Loucy (cell line): ENCODE measurements around the gene FLT4.

Experiments used
- H2AFZ ChIP-seq: fragments of 200-600 bp; sonication (generic); 2 replicates; pipeline ENCODE4 v1.6.0; 2016; ENCODE audit warnings: antibody characterized with exemption, mild to moderate bottlenecking, low read length, moderate library complexity
- H3F3A ChIP-seq: fragments of 200-600 bp; 2 replicates; pipeline ENCODE4 v1.6.0; 2016; ENCODE audit warnings: antibody characterized with exemption, low read depth, mild to moderate bottlenecking
- H3K27me3 ChIP-seq: fragments of 200-600 bp; sonication (generic); 2 replicates; pipeline ENCODE4 v1.6.1; 2014; ENCODE audit warnings: low read length, mild to moderate bottlenecking; ENCODE audit not compliant: insufficient read depth, poor library complexity, severe bottlenecking
- H3K36me3 ChIP-seq: fragments of 200-600 bp; sonication (generic); 2 replicates; pipeline ENCODE4 v1.6.1; 2016; ENCODE audit warnings: low read length; ENCODE audit not compliant: insufficient read depth
- H3K4me1 ChIP-seq: fragments of 200-600 bp; sonication (generic); 2 replicates; pipeline ENCODE4 v1.5.1; 2014; ENCODE audit warnings: low read length, mild to moderate bottlenecking; ENCODE audit not compliant: insufficient read depth, poor library complexity, severe bottlenecking
- H3K4me2 ChIP-seq: fragments of 200-600 bp; sonication (generic); 2 replicates; pipeline ENCODE4 v1.6.0; 2014; ENCODE audit warnings: antibody characterized with exemption, low read length, low read depth, mild to moderate bottlenecking; ENCODE audit not compliant: poor library complexity, severe bottlenecking
- H3K4me3 ChIP-seq: fragments of 200-600 bp; sonication (generic); 2 replicates; pipeline ENCODE4 v1.5.1; 2014; ENCODE audit warnings: low read length, mild to moderate bottlenecking, mixed read lengths; ENCODE audit not compliant: poor library complexity, severe bottlenecking
- H3K79me2 ChIP-seq: fragments of 200-600 bp; sonication (generic); 2 replicates; pipeline ENCODE4 v1.6.1; 2014; ENCODE audit warnings: low read length; ENCODE audit not compliant: insufficient read depth
- H3K9ac ChIP-seq: fragments of 200-600 bp; sonication (generic); 2 replicates; pipeline ENCODE4 v1.6.0; 2014; ENCODE audit warnings: mild to moderate bottlenecking, low read depth, low read length, moderate library complexity; ENCODE audit not compliant: poor library complexity, severe bottlenecking
- H3K9me2 ChIP-seq: fragments of 200-600 bp; sonication (generic); replicated peaks from 2 replicates; pipeline ENCODE4 v1.6.1; 2016; ENCODE audit warnings: low read depth, low read length, mixed read lengths
- H3K9me3 ChIP-seq: fragments of 200-600 bp; sonication (generic); 2 replicates; pipeline ENCODE4 v1.6.1; 2014; ENCODE audit warnings: mild to moderate bottlenecking, antibody characterized with exemption, low read length, low read depth; ENCODE audit not compliant: insufficient read depth
- H4K20me1 ChIP-seq: fragments of 200-600 bp; sonication (generic); 2 replicates; pipeline ENCODE4 v1.6.0; 2014; ENCODE audit warnings: antibody characterized with exemption, low read length, mild to moderate bottlenecking; ENCODE audit not compliant: insufficient read depth, poor library complexity, severe bottlenecking
- CTCF ChIP-seq: fragments of 200-600 bp; sonication (generic); conservative IDR thresholded peaks from 2 replicates; pipeline ENCODE4 v1.5.1; 2014; ENCODE audit warnings: mild to moderate bottlenecking, antibody characterized with exemption, low read length
- EZH2phosphoT487 ChIP-seq: fragments of 200-600 bp; IDR thresholded peaks from 2 replicates; pipeline ENCODE4 v1.6.1; 2018; ENCODE audit warnings: antibody characterized with exemption, mild to moderate bottlenecking, moderate library complexity, borderline replicate concordance

Gene FLT4

GRCh38 chr5:180640861-180641565, 8.4 kb downstream of the FLT4 start:
- H2AFZ ChIP-seq: no peak overlapping the region
- no peaks in the 10 kb centered on the region for H4K20me1 ChIP-seq
- H3K79me2 ChIP-seq: no peaks in the 10 kb centered on the region
- no peak overlapping the region for H3K4me3 ChIP-seq
- H3K27me3 ChIP-seq: no peaks in the 10 kb centered on the region
- H3F3A ChIP-seq: no peaks in the 10 kb centered on the region
- H3K9me2 ChIP-seq: no peaks in the 10 kb centered on the region
- no peak for TF ChIP-seq EZH2phosphoT487
- no peak overlapping the region for H3K9ac ChIP-seq
- no peak overlapping the region for H3K4me2 ChIP-seq
- H3K4me1 ChIP-seq: no peaks in the 10 kb centered on the region
- no peaks in the 10 kb centered on the region for H3K36me3 ChIP-seq
- H3K9me3 ChIP-seq: no peaks in the 10 kb centered on the region

- Histone ChIP-seq H3F3A (no peaks in the 10 kb centered on the region), H3K9me2 (no peaks in the 10 kb centered on the region), H3K4me3 (no peak overlapping the region), H3K4me2 (no peak overlapping the region), H3K79me2 (no peaks in the 10 kb centered on the region), H2AFZ (no peak overlapping the region), H3K36me3 (no peaks in the 10 kb centered on the region), H3K4me1 (no peaks in the 10 kb centered on the region), H4K20me1 (no peaks in the 10 kb centered on the region), H3K27me3 (no peaks in the 10 kb centered on the region), H3K9ac (no peak overlapping the region), H3K9me3 (no peaks in the 10 kb centered on the region)
- TF ChIP-seq CTCF: no peak
- no peak for TF ChIP-seq EZH2phosphoT487
Measured at GRCh38 chr5:180640611-180640860, 8.9 kb downstream of the FLT4 start.

GRCh38 chr5:180639741-180640610, 9.4 kb downstream of the FLT4 start:
- no peaks in the 10 kb centered on the region for H3K36me3 ChIP-seq
- no peaks in the 10 kb centered on the region for H3F3A ChIP-seq
- H3K9me2 ChIP-seq: no peaks in the 10 kb centered on the region
- no peaks in the 10 kb centered on the region for H3K27me3 ChIP-seq
- no peaks in the 10 kb centered on the region for H3K79me2 ChIP-seq
- H3K4me3 ChIP-seq: no peak overlapping the region
- no peaks in the 10 kb centered on the region for H3K9me3 ChIP-seq
- no peak for TF ChIP-seq EZH2phosphoT487
- TF ChIP-seq CTCF: no peak
- no peaks in the 10 kb centered on the region for H4K20me1 ChIP-seq
- no peaks in the 10 kb centered on the region for H3K4me1 ChIP-seq
- no peak overlapping the region for H3K9ac ChIP-seq
- H3K4me2 ChIP-seq: no peak overlapping the region
- H2AFZ ChIP-seq: no peak overlapping the region
